NB4 (cell line): ENCODE data around the gene MRPS34.

Experiments
- MYC ChIP-seq: IDR thresholded peaks from 2 replicates; pipeline ENCODE4 v1.6.1; 2011; ENCODE audit warnings: low read depth, low read length
- TF ChIP-seq, protein P1 (sequence below): IDR thresholded peaks from one replicate; pipeline ENCODE4 v1.5.1; 2012; ENCODE audit warnings: low read depth, low read length

DNA sequence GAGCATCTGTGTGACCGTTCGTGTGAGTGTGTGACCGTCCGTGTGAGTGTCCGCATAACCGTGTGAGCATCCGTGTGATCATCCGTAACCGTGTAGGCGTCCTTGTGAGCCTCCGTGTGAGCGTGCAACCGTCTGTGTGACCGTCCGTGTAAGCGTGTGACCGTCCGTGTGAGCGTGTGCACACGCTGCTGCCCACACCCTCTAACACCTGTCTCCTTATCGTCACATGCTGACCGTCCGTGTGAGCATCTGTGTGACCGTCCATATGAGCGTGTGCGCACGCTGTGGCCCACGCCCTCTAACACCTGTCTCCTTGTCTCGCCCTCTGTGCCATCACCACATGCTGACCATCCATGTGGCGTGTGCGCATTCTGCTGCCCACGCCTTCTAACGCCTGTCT, 32.7 kb downstream of the MRPS34 start:
- TF ChIP-seq, protein P1, sequence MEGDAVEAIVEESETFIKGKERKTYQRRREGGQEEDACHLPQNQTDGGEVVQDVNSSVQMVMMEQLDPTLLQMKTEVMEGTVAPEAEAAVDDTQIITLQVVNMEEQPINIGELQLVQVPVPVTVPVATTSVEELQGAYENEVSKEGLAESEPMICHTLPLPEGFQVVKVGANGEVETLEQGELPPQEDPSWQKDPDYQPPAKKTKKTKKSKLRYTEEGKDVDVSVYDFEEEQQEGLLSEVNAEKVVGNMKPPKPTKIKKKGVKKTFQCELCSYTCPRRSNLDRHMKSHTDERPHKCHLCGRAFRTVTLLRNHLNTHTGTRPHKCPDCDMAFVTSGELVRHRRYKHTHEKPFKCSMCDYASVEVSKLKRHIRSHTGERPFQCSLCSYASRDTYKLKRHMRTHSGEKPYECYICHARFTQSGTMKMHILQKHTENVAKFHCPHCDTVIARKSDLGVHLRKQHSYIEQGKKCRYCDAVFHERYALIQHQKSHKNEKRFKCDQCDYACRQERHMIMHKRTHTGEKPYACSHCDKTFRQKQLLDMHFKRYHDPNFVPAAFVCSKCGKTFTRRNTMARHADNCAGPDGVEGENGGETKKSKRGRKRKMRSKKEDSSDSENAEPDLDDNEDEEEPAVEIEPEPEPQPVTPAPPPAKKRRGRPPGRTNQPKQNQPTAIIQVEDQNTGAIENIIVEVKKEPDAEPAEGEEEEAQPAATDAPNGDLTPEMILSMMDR = no peak
- TF ChIP-seq MYC = no peak
